WTC11 (cell line): Measurements from ENCODE around the gene ZNF467. TPM values are rescaled to one million over a fixed set of nuclear protein-coding genes. Genes with fewer than 3 reads are reported as not detected.

ENCODE experiments used
- ATAC-seq: fragments of 200-7000 bp; cut with Tn5 transposase; 2 replicates; pipeline ENCODE4 v1.10.0; 2021; ENCODE audit warnings: mild to moderate bottlenecking, moderate library complexity
- CTCF ChIA-PET: fragments of 300-600 bp; sonication (Branson Sonifier 250); formaldehyde crosslinking; loops from one replicate; lab custom pipeline; 2021; ENCODE audit warnings: antibody characterized with exemption; lab: Charles Lee
- POLR2A ChIA-PET: fragments of 350-600 bp; sonication (Branson Sonifier 250); formaldehyde crosslinking; loops from one replicate; lab custom pipeline; 2021; ENCODE audit warnings: antibody characterized with exemption; lab: Charles Lee
- DNase-seq: peaks from one replicate; pipeline ENCODE4 v3.0.0; 2021; ENCODE audit warnings: low spot score
- H3K27ac Mint-ChIP-seq: 2 replicates; pipeline ENCODE4 v1.8.0; 2021; ENCODE audit warnings: mixed read lengths
- H3K27me3 Mint-ChIP-seq: 2 replicates; pipeline ENCODE4 v1.8.0; 2021; ENCODE audit warnings: low read depth, mild to moderate bottlenecking, moderate library complexity, mixed read lengths
- H3K36me3 Mint-ChIP-seq: 2 replicates; pipeline ENCODE4 v1.8.0; 2021; ENCODE audit warnings: mixed read lengths
- H3K4me1 Mint-ChIP-seq: 2 replicates; pipeline ENCODE4 v1.8.0; 2022; ENCODE audit warnings: mixed read lengths
- H3K4me3 Mint-ChIP-seq: 2 replicates; pipeline ENCODE4 v1.8.0; 2021; ENCODE audit warnings: mild to moderate bottlenecking, moderate library complexity, mixed read lengths
- H3K9me3 Mint-ChIP-seq: 2 replicates; pipeline ENCODE4 v1.8.0; 2021; ENCODE audit warnings: mixed read lengths
- CTCF ChIP-seq: fragments of 200-600 bp; IDR thresholded peaks from 2 replicates; pipeline ENCODE4 v1.8.0; 2022; ENCODE audit warnings: antibody characterized with exemption
- HMGXB4 ChIP-seq: sonication (generic); formaldehyde crosslinking; IDR thresholded peaks from 2 replicates; pipeline ENCODE4 v1.8.1; 2023; ENCODE audit warnings: mild to moderate bottlenecking, moderate library complexity, missing genetic modification reagents
- MAX ChIP-seq: sonication (generic); formaldehyde crosslinking; IDR thresholded peaks from 2 replicates; pipeline ENCODE4 v1.8.0; 2022; ENCODE audit warnings: mild to moderate bottlenecking, missing genetic modification reagents
- MYBL2 ChIP-seq: sonication (generic); formaldehyde crosslinking; IDR thresholded peaks from 2 replicates; pipeline ENCODE4 v1.8.1; 2023; ENCODE audit warnings: mild to moderate bottlenecking, moderate library complexity, missing genetic modification reagents
- SMAD3 ChIP-seq: sonication (generic); formaldehyde crosslinking; IDR thresholded peaks from 2 replicates; pipeline ENCODE4 v1.8.0; 2022; ENCODE audit warnings: missing genetic modification reagents, mild to moderate bottlenecking, borderline replicate concordance
- SMAD4 ChIP-seq: sonication (generic); formaldehyde crosslinking; IDR thresholded peaks from 2 replicates; pipeline ENCODE4 v1.8.0; 2022; ENCODE audit warnings: mild to moderate bottlenecking, missing genetic modification reagents
- STAT6 ChIP-seq: sonication (generic); formaldehyde crosslinking; conservative IDR thresholded peaks from 2 replicates; pipeline ENCODE4 v1.8.1; 2023; ENCODE audit warnings: mild to moderate bottlenecking, low read depth, missing genetic modification reagents, moderate library complexity
- ZMAT4 ChIP-seq: fragments of 250-450 bp; sonication (Bioruptor Pico); IDR thresholded peaks from 2 replicates; pipeline ENCODE4 v1.9.0; 2021; ENCODE audit warnings: mild to moderate bottlenecking
- ZNF219 ChIP-seq: sonication (generic); formaldehyde crosslinking; IDR thresholded peaks from 2 replicates; pipeline ENCODE4 v1.8.0; 2023; ENCODE audit warnings: missing genetic modification reagents, mild to moderate bottlenecking, borderline replicate concordance
- ZNF396 ChIP-seq: fragments of 250-450 bp; sonication (Bioruptor Pico); IDR thresholded peaks from 2 replicates; pipeline ENCODE4 v1.8.0; 2021; ENCODE audit warnings: mild to moderate bottlenecking, moderate library complexity, borderline replicate concordance
- total RNA-seq: library from RNA; stranded (reverse); gene quantifications from 3 replicates; pipeline ENCODE4 v1.2.3, GENCODE V29; 2021
- TF ChIP-seq, protein P1 (sequence below): sonication (generic); formaldehyde crosslinking; IDR thresholded peaks from 2 replicates; pipeline ENCODE4 v1.8.0; 2023; ENCODE audit warnings: mild to moderate bottlenecking, missing genetic modification reagents
- TF ChIP-seq, protein P2 (sequence below): sonication (generic); formaldehyde crosslinking; IDR thresholded peaks from 2 replicates; pipeline ENCODE4 v1.8.1; 2022; ENCODE audit warnings: low read depth, mild to moderate bottlenecking, moderate library complexity, missing genetic modification reagents, borderline replicate concordance
- TF ChIP-seq, protein P3 (sequence below): sonication (generic); formaldehyde crosslinking; IDR thresholded peaks from 2 replicates; pipeline ENCODE4 v1.8.0; 2023; ENCODE audit warnings: missing genetic modification reagents

The ZNF467 gene
- total RNA-seq, 1 experiment from 2014 or later = 0.70 TPM

- no peaks in the 10 kb centered on the region for H3K9me3 Mint-ChIP-seq
- no peaks in the 10 kb centered on the region for H3K36me3 Mint-ChIP-seq
- no peaks in the 10 kb centered on the region for H3K4me1 Mint-ChIP-seq
- ATAC-seq (no peak), DNase-seq (no peak)
- CTCF ChIA-PET = interaction anchor here (0.8 to 8.5 kb wide), 13 partner anchors 10 to 146 kb away, joined by 3 to 114 read pairs (median 9); partner anchors contain the start of gene ZNF862
- H3K27ac Mint-ChIP-seq = no peak overlapping the region
- no peak overlapping the region for H3K4me3 Mint-ChIP-seq
- H3K27me3 Mint-ChIP-seq = no peaks in the 10 kb centered on the region
- TF ChIP-seq MAX (CRISPR knock-in tag) (no peak), SMAD4 (no peak), MYBL2 (CRISPR knock-in tag) (no peak), ZNF219 (CRISPR knock-in tag) (no peak), HMGXB4 (CRISPR knock-in tag) (no peak), STAT6 (CRISPR knock-in tag) (no peak), ZNF396 (CRISPR knock-in tag) (no peak), SMAD3 (CRISPR knock-in tag) (no peak), ZMAT4 (CRISPR knock-in tag) (no peak), CTCF (no peak)
- TF ChIP-seq, protein P1, sequence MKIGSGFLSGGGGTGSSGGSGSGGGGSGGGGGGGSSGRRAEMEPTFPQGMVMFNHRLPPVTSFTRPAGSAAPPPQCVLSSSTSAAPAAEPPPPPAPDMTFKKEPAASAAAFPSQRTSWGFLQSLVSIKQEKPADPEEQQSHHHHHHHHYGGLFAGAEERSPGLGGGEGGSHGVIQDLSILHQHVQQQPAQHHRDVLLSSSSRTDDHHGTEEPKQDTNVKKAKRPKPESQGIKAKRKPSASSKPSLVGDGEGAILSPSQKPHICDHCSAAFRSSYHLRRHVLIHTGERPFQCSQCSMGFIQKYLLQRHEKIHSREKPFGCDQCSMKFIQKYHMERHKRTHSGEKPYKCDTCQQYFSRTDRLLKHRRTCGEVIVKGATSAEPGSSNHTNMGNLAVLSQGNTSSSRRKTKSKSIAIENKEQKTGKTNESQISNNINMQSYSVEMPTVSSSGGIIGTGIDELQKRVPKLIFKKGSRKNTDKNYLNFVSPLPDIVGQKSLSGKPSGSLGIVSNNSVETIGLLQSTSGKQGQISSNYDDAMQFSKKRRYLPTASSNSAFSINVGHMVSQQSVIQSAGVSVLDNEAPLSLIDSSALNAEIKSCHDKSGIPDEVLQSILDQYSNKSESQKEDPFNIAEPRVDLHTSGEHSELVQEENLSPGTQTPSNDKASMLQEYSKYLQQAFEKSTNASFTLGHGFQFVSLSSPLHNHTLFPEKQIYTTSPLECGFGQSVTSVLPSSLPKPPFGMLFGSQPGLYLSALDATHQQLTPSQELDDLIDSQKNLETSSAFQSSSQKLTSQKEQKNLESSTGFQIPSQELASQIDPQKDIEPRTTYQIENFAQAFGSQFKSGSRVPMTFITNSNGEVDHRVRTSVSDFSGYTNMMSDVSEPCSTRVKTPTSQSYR (CRISPR knock-in tag) = no peak
- TF ChIP-seq, protein P2, sequence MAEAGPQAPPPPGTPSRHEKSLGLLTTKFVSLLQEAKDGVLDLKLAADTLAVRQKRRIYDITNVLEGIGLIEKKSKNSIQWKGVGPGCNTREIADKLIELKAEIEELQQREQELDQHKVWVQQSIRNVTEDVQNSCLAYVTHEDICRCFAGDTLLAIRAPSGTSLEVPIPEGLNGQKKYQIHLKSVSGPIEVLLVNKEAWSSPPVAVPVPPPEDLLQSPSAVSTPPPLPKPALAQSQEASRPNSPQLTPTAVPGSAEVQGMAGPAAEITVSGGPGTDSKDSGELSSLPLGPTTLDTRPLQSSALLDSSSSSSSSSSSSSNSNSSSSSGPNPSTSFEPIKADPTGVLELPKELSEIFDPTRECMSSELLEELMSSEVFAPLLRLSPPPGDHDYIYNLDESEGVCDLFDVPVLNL (CRISPR knock-in tag) = no peak
- TF ChIP-seq, protein P3, sequence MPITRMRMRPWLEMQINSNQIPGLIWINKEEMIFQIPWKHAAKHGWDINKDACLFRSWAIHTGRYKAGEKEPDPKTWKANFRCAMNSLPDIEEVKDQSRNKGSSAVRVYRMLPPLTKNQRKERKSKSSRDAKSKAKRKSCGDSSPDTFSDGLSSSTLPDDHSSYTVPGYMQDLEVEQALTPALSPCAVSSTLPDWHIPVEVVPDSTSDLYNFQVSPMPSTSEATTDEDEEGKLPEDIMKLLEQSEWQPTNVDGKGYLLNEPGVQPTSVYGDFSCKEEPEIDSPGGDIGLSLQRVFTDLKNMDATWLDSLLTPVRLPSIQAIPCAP (CRISPR knock-in tag) = no peak
- POLR2A ChIA-PET = no interaction called here
Measured at GRCh38 chr7:149808311-149808710, 34.9 kb upstream of the ZNF467 start.
